AG08396 (cell line): Measurements from ENCODE around the gene RPH3AL.

Source experiments
- DNase-seq: peaks from one replicate; pipeline ENCODE4 v3.0.0; 2012; ENCODE audit warnings: low spot score, mixed read lengths

RPH3AL gene

GRCh38 chr17:300881-301280, 51.7 kb downstream of the RPH3AL start:
- no peak for DNase-seq

- DNase-seq, result no peak
Observed at GRCh38 chr17:299546-299945, 53.1 kb downstream of the RPH3AL start.

DNA sequence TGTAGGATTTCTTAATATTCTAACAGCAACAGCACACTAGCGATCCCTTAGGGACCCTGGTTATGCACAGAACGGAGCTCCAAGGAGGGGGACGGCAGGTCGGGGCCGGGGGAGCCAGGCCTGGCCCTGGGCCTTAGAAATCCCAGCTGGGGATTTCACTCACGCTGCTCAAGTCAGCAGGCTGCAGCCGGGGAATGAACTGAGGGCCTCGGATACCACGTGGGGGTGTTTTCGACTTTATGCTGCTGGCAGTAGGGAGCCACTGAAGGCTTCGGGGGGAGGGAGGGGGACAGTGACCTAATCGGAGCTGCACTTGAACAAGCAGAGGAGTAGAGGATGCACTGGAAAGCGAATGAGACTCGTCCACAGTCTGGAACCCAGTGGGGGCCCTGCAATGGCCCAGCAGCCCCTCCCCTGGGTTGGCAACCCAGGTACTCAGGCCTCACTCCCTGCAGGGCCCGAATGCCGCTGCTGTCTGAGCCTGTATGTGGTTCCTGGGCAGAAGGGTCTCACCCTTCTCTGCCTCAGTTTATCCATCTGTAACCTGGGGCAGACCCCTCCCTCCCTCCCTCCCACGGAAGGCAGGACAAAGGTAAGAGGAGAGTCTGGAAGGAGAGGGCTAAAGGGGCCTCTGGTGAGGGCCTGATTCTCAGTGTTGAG, 53.7 kb downstream of the RPH3AL start:
- no peak for DNase-seq

GRCh38 chr17:297758-298157, 54.8 kb downstream of the RPH3AL start:
- no peak for DNase-seq

DNA sequence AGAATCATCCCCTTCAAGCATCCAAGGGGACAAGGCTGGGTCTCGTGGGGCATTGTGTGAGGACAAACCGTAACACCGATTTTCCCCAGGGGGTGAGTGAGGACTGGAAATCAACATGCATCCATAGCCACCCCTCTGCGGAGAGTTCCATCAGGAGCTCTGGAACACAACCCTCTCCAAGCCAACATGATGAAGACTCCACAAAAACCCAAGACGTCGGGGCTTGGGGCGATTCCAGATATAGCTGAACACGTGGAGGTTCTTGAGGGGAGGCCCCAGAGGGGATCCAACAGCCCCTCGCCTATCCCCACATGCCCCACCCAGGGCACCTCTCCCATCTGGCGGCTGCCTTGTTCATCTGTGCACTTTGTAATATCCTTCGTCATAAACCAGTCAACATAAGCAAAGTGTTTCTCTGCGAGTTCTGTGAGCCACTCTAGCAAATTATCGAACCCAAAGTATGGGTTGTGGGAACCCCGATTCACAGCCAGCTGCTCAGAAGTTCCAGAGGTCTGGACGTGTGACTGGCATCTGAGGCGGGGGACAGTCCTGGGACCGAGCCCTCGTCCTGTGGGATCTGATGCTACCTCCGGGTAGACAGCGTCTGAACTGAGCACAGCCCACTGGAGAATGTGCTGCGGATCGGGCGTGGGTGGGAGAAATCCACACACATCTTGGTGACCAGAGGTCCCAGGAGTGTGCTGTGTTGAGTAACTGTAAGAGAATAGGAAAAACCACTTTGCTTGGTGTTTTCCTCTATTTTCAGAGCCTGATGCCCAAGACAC, 55.5 kb downstream of the RPH3AL start:
- no peak for DNase-seq

DNA sequence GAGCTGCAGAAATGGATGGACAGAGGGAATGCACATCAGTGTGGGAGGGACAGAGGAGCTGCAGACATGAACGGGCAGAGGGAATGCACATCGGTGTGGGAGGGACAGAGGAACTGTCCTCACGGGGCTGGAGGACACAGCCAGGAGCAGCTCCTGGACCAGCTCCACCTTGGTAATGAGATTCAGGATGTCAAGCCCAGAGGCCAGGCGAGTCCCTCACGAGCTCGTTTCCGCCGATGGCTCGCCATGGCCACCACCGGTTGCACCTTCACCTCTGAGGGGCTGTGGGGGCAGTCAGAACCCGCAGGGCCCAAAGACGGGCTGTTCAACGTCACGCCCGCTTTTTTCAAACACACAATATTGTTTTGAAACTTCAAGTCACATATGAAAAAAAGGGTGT, 56.2 kb downstream of the RPH3AL start:
- no peak for DNase-seq

DNA sequence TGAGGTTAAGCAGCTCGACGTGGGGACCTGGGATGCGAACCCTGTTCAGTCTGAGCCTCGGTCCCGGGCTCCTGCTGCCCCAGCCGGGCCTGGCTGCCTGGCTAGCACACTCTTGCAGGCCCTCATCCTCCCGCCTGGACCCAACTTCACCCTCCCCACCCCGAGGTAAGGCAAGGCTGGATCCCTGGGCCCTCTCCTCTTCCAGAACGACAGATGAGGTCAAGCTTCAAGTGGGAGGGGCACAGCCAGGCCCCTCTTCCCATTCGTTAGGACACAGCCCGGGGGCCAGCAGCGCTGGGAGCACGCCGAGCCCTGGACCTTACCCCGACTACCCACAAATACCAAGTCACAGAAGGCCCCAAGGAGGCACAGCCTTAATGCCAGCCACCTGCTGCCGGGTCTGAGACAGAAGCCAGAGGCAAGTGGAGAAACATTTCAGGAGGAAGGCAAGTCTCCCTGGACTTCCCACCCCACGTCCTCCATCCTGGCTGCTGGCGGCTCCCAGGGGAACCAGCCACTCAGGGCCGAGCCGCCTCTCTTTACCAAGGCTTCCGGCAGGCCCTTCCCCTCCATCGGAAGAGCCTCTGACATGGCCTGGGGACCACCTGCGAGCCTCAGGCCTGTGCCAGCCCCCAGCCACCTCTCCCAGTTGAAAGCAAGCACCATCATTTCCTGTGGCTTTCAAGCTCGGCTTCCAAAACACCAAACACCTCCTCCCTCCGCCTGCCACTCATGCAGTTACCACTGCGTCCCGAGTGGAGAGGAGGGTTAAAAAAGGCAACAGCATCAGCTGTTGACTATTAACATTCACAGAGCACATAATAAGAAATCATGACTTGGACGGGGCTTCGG, 59.9 kb downstream of the RPH3AL start:
- no peak for DNase-seq

DNA sequence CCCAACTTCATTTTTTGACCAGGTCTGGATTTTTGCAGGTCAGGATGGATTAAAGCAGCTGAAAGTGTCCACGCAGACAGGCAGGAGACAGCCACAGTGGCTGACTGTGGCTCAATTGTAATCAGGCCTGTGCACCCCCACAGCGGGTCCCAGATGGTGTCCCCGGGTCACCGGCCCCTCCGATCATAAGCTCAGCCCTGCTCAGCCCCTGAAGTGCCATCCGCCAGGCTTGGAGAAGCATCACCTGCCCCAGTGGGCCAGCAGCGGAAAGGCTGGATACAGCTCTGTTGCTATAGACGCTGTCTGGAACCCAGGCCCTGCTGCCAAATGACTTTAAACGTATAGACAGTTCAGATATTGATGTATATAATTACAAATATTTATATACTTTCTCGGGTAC, 60.6 kb downstream of the RPH3AL start:
- no peak for DNase-seq

DNA sequence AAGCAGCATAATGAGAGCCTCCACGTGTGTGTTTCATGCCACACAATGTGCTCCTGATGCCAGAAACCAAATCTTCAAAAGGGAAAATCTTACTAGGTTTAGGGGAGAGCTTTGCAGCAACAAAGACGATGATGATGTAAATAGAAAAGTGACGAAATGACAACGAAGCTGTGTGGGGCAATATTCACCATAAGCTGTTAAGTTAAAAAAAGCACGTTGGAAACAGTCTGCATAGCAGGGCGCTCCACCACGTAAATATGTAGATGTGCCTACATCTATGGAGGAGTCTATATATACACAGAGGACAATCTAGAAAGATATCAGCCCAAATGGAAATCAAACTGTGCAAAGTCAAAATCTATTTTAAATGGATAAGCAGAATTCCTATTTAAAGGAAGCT, 61.0 kb downstream of the RPH3AL start:
- DNase-seq, result no peak

GRCh38 chr17:290626-291025, 62.0 kb downstream of the RPH3AL start:
- no peak for DNase-seq

DNA sequence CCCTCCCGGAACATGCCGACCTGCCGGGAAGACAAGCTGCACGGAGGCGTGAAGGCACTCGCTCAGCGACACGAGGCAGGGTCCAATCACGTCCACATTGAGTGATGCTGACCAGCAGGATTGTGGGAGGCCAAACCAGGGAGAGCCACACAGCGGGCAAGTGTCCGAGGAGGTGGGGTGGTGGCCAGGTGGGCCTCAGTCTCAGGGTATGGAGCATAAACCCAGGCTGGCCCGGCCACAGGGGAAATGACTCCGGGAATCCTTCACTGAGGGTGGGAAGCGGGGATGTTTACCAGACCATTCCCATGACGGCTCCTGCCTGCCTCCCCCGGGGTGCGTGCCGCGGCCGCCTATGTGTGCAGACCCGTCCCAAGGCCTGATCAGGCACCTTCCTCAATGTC, 62.5 kb downstream of the RPH3AL start:
- DNase-seq, result no peak

GRCh38 chr17:289409-289808, 63.2 kb downstream of the RPH3AL start:
- DNase-seq, result no peak

DNA sequence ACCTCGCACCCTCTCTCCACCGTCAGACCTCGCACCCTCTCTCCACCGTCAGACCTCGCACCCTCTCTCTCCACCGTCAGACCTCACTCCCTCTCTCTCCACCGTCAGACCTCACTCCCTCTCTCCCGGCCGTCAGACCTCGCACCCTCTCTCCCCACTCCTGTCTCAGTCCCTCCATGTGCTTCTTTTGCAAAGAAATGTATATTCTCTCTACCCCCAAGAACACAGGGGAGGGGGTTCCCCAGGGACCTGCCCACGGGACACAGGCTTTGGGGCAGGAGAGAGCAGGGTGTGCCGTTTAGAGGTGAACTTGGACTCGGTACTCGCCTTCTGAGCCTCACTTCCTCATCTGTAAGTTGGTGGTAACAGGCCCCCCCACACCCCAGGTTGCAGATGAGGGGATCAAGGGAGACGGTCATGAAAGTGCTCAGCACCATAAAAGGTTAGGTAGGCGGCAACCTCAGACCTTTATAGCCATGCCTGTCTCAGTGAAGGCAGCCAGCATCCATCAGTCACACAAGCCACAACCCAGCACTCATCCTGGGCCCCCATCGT, 63.7 kb downstream of the RPH3AL start:
- no peak for DNase-seq

DNA sequence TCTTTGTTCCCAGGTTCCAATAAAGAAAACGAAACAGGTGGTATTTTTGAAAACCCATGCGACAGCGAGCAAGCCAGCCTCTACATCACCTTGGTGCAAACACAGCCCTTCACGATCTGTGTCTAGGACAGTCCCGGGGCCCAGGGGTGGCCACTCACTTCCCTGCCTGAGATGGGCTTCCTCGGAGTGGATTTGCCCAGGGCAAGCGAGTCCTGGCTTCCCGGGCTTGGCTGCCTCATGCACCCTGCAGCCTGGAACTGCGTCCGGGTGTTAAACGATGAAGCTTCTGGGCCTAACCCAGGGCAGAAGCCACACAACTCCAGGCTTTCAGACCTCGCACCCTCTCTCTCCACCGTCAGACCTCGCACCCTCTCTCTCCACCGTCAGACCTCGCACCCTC, 66.0 kb downstream of the RPH3AL start:
- DNase-seq, result no peak

DNA sequence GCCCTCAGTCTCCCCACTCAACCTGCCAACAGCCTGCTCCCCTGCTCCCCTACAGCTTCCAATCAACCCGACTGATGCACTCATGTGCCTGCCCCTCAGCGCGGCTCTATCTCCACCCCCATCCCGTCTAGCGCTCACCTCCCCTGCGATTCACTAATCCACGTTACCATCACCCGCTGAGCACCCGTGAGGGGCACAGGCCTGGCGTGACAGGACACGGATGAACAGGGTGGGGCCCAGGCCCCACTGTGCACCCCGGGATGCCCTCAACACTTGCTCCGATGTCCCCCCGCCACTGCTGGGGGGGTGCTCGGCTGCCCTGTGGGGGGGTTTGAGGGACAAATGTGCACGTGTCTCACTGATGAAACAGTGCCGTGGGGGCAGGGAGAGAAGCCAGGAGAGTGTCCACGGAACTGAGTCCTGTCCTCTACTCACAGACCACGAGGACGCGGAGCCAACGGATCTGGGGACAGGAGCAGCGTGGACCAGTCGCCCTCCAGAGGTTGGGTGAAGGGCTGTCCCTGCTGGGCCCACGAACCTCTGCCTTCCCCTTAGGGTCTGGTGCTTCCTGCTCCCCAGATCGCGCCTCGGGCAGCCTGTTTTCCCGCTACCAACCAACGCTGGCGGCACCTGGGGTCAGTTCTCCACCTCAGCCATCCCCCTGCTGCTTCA, 66.7 kb downstream of the RPH3AL start:
- DNase-seq, result no peak

- no peak for DNase-seq
Observed at GRCh38 chr17:284676-285355, 67.8 kb downstream of the RPH3AL start.

DNA sequence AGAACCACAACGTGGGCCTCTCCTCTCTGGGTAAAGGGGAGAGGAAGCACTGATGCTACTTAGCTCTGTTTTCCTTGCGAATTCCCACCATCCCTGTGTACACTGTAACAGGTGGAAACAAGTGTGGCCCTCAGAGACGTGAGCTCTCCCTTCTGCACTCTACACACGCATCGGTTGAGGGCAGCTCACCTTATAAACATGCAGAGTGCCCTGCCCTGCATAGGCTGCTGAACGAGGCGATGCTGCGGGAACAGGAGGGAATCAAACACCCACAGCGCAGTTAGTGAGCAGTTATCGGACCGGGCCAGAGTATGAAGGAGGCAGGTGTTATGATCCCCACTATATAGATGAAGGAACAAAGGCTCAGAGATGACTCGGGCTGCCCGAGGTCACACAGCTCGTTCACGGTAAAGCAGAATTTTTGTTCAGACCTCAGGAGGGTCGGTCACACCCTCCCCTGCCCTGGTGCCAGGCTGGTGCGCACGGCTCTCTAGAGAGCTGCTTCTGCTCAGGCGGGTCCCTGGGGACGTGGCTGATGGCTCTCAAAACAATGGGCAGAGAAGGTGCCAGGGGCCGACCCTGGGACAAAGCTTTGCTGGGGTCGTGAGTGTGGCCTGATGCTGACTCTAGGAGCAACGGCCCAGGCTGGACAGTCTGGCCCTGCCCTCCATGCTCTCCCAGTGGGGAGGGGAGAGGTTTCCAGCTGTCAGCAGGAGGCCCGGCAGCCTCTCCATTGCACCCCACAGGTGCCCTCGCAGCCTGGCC, 68.5 kb downstream of the RPH3AL start:
- no peak for DNase-seq

- DNase-seq, result no peak
Observed at GRCh38 chr17:282912-283882, 69.4 kb downstream of the RPH3AL start.
